Activated CD4-positive, alpha-beta T cell treated with anti-CD3 and anti-CD28 coated beads, Interleukin-2, amount 50 U/mL, for 24 hours (primary cell): Measurements from ENCODE around the gene MTMR3.
"Not testable (repeated sequence)": the region's sequence is repeated elsewhere in the genome, so short reads cannot be mapped to it uniquely, and the experiment has no call there.

Experiments used
- DNase-seq, 2 donors: peaks; one replicate each; pipeline ENCODE4 v3.0.0-alpha.2; 2020; ENCODE audit warnings: low read depth in 1 of 2, low spot score in 1 of 2

Gene MTMR3

DNA sequence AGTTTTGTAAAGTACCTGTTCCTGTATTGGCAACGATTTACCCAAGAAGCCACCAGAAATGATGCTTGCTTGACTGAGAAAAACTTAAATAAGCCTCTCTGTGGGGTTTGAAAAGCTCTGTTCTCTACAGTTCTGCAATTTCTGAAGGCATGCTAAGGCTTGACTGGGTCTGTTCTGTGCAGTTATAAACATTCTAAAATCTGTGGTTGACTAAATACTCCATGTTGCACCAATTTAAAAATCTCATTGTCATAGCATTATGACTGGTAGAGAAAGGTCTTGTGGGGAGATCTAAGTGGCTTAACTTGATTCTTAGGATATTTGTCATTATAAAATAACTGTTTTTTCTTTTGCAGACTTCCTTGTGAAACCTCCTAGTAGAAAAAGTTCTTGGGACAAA lies 73.7 kb downstream of the MTMR3 start:
- DNase-seq: no peak

DNA sequence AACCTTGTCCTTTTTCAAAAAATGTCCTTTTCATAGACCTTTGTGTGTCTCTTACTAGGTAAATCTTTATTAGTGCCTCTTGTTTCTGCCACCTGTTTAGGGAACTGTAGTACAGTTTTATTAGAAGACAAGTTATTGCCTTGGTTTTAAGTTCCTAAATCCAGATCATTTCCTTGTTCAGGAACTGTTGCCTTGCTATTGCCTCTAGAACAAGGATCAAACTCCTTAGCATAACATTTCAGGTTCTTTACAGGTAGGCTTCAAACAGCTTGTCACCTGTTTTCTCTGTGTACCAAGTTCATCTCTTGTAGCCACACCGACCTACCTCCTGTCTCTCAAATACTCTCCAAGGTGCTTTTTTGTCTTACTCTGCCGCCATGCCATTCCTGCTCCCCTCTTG lies 75.2 kb downstream of the MTMR3 start:
- DNase-seq: no peak

DNA sequence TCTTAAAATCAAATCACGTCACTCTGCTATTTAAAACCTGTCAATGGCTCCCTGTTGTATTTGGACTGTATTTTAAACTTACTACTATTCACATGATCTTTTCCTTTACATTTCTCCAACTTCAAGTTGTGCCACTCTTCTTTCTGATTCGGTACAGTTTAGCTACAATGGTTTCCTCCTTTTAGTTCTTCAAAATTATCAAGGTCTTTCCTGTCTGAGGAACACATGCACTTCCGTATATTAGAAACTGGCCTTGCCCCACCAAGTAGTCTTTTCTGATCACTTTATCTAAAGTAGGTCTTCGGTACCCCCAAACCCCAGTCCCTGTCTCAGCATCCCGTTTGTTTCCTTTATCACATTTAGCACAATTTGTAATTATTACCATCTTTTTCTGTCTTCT lies 81.8 kb downstream of the MTMR3 start:
- DNase-seq: no peak

DNA sequence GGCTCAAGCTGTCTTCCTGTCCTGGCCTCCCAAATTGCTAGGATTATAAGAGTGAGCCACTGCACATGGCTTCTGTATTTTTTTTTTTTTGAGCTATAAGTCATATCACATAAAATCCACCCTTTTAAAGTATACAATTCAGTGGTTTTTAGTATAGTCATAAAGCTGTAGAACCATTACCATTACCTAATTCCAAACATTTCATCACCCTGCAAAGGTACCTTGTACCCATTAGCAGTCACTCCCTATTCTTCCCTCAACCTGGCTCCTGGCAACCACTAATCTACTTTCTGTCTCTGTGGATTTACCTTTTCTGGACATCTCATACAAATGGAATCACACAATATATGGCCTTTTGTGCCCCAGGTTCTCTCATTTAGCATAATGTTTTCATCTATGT lies 84.5 kb downstream of the MTMR3 start:
- DNase-seq: no peak

DNA sequence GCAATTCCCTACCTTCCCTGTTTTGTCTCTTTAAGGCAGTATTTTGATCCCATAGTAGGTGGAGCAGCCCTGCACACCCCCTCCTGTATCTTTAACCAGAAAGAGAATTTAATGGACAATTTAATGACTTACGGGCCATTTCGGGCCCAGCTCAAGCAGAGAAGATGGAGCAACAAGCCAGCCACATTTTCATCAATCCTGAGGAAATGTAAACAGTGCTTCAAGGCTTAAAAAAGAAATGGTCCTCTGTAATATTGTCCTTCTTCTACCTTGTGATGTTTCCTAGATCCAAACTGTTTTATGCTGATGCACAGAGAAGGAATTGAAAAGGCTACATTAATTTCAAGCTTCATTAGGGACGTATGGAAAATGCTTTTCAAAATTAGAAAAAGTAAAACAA lies 88.6 kb downstream of the MTMR3 start:
- no peak for DNase-seq

DNA sequence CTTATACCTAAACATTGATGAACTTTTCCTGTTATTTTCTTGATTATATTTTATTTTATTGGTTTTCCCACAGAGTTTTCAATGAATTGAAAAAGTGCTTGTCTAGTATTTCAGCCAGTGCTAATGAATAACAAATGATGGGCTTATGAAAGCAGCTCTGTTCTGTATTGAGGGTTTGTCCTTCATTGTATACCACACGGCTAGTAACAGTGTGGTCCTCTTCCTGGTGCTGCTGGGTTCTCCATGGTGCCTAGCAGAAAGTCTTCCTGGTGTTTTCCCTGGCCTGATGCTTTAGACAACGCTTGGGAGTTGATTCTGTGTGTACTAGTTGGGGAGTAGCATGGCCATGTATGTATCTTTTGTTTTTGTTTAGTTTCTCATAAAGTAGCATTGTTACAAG lies 89.1 kb downstream of the MTMR3 start:
- no peak for DNase-seq

DNA sequence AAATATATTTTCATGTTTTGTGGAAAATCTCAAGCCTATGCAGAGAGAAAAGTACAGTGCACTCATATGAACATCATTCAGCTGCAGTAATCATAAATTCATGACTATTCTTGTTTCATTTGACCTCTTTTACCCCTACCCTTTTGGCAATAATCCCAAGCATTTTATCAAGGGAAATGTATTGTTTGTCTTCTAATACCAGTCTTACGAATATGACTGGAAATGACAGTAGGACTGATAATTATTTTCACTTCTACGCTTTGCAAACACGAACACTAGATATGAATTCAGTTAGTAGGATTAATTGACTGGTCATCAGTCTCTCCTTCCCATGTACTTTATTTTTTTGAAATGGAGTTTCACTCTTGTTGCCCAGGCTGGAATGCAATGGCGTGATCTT lies 90.3 kb downstream of the MTMR3 start:
- DNase-seq: no peak

DNA sequence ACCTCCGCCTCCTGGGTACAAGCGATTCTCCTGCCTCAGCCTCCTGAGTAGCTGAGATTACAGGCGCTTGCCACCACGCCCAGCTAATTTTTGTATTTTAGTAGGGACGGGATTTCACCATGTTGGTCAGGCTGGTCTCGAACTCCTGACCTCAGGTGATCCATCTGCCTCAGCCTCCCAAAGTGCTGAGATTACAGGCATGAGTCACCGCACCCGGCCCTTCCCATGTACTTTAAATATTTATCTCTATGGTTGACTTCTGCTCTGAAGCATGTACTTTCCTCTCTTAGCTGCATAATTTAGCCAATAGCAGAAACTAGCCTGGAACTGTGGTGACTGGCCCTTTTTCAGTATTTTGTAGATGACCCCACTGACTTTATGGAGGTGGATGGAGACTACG lies 90.7 kb downstream of the MTMR3 start:
- DNase-seq: not testable (repeated sequence)

DNA sequence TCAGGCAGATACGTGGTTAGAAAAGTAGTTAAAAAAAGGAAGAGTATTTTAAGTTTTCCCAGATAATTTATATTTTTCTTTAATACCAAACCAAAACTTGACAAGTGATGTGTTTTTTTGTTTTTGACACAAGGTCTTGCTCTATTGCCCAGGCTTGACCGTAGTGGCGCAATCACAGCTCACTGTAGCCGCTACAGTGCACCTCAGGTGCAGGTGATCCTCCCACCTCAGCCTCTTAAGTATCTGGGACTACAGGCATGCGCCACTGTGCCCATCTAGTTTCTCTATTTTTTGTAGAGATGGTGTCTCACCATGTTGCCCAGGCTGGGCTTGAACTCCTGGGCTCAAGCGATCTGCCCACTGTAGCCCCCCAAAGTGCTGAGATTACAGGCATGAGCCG lies 92.5 kb downstream of the MTMR3 start:
- no peak for DNase-seq

DNA sequence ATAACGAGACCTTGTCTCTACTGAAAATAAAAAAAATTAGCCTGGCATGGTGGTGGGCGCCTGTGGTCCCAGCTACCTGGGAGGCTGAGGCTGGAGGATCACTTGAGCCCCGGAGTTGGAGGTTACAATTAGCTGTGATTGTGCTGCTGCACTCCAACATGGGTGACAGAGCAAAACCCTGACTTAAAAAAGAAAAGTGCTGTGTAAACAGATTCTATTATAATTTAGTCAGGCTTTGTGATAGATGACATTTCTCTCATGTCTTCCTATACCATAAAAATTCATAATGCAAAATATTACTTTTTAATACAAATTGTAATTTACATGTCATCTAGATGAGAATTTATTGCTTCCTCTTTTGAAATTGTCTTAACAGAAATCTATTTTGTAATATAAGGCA lies 94.1 kb downstream of the MTMR3 start:
- no peak for DNase-seq

DNA sequence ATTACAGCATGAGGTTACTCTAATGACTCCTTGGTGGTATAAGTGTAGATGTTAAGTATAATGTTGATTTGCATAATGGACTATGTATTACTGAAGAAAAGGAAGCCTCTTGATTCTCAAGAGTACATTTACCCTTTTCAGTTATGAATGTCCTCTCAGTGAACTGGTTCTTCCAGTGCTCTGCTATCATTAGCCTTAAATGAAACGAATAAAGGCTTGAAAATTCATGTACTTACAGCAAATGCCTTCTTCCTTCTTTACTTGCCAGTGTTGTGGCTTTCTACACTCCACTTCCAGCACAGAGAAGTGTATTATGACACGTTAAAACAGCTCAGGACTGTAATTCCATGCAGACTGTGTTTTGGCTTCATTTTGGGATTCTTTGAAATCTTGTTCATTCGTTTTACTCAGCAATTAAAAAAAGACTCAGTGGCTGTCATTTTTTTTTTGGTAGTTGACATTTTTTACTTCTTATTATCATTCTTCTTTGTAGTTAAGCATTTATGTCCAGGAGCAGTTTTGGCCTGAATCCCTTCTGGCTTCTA lies 96.9 kb downstream of the MTMR3 start:
- DNase-seq: no peak

DNA sequence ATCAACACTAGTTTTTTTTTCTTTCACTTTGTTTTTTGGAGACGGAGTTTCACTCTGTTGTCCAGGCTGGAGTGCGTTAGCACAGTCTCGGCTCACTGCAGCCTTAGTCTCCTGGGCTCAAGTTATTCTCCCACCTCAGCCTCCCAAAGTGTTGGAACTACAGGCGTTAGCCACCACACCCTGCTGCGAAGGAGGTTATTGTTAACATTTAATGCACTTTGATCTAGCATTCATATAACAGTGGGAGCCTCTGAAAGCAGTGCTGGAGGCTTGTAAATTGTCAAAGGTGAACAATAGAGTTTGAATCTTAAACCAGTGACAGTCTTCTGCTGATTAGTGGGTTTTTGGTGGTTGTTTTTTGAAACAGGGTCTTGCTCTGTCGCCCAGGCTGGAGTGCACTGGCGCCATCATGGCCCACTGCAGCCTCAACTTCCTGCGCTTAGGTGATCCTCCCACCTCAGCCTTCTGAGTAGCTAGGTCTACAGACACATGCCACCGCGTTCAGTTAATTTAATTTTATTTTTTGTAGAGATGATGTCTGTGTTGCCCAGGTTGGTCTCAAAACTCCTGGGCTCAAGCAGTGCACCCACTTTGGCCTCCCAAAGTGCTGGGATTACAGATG lies 100.4 kb downstream of the MTMR3 start:
- no peak for DNase-seq

DNA sequence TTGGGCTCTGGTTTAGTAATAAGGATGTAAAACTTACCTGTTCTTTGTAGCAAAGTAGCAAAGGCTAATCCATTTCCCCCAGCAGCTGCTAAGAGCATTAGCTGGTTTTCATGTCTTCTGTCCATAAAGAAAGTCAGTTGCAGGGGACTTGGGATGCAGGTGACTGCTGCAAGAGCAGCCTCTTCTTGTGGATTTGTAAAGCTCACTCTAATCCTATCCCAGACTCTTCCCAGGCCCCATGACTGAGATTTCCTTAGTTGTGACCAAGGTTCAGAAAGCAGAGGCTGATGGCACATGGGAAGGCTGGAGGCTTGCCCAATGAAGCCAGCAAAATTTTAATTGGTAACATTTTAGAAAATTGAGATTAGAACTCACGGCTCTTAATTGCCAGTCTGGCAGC lies 102.9 kb downstream of the MTMR3 start:
- no peak for DNase-seq

DNA sequence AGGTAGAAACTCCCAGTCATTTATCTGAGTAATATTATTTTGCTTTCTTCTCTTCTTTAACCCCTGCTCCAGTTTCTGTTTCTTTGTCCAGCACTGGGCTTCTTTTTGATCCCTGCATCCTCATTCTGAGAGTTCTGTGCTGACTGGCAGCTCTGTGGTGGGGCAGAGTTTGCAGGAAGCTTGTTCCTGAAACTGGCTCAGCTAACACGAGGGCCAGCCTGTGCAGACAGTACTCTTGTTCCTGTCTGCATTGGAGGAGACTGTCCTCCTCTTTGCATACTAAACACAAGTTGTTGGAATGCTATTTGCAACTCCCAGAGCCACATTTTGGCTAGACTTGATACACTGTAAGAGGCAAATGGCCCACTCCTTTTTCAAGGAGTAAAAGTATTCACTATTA lies 104.2 kb downstream of the MTMR3 start:
- DNase-seq: no peak

DNA sequence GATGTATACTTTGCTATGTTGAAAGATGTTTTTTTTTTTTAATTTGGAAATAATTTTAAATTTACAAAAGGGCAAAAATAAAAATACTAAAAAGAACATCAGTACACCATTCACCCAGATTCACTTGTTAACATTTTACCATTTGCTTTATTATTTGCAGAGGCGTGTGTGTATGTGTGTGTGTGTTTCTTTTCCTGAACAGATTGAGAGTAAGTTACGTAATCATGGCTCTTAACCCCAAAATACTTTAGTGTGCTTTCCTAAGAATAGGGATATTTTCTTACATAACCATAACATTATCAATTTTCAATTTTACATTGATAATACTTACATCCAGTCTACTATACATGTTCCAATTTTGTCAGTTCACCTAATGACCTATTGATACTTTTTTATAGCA lies 105.7 kb downstream of the MTMR3 start:
- DNase-seq: no peak

DNA sequence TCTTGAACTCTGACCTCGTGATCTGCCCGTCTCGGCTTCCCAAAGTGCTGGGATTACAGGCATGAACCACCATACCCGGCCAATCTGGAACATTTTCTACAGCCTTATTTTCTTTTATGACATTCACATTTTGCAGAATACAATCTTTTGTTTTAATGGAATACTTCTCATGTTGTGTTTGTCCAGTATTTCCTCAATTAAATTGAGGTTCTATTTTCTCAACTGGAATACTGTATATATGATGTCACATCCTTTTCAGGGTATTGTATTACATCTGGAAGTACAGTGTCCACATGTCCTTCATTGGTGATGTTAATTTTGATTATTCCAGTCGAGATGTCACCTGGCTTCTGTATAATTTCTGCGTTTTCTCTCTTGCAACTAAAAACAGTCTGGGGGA lies 106.5 kb downstream of the MTMR3 start:
- no peak for DNase-seq

DNA sequence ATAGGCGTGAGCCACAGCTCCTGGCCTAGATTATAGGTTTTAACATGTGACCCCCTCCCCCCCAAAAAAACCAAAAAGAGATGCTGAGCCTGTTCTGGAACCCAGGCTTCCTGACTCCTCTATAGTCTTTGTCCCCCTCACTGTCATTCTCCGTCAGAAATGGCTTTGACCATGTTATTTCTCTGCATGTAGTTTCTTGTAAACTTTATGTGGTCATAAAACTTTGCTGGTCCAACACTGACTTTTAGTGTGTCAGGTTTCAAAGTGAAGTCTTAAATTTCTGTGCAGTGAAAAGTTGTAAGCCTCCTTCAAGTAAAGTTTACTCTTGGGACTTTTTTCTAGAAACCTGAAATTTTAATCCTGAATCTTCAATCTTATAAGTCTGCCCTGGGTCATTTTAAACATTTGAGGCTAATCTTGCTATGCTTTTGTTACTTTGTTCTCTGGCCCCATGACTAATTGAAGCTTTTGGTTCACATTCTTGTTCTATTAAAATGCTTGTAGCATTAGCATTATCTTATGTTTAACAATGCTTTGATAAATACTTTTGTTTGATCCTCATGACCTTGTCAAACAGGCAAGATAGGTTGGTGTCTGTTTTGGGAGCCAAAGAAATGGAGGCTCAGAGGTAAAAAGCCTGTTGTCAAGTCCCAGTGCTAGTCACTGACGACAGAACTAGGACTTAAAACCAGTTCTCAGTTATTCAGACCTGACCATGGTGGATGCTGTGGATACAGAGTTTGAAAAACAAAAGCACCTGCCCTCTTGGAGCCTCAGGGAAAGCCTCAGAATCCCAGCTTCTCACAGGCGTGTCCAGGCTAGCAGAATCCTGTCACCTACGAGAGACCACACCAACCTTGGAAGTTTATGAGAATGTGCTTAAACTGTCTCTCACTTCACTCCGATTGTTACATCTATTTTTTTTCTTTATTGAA lies 109.6 kb downstream of the MTMR3 start:
- no peak for DNase-seq

DNA sequence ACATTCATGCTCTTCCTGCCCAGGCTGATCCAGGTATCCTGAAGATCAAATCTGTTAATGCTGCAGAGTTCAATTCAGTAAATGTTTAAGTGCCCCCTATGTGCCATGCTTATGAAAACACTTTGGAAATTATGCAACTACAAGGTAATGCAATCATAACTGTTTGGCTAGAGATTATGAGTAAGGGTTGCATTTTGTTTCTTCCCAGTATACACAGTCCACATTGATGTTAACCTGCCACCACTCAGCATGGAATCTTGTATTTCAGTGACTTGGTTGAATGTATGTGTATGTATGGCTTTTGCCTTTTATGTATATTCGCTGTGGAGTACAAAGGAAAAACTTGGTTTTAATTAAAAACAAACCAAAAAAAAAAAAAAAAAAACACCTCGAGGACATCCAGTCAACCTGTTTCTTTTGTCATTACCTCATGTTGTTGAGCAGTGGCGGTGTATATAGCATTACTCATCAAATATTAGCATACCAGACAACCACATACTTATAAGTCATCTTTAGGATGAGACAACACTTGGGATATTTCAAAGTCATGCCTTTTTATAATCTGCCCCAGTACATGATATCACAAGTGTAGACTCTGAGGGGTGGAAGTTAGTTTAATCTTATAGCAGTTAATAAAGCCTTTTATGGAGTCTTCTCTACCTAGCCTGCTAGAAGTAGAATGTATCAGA lies 111.2 kb downstream of the MTMR3 start:
- no peak for DNase-seq

DNA sequence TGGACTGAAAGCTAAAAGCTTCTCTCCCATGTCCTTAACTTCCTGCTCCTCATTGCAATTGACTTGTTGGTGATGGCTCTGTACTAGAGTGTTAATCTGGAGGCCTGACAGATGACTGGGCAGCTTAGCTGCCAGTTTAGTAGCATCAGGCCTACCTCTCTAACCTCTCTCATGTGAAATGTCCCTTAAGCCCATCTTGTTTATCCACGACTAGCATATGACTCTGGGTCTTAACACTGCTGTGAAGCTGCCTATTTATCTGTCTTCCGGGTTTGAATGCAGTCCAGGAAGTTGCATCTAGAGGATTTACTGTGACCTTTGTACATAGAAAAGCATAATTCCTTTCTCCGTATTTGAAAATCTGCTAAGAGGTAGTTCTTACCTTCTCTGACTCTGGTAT lies 112.0 kb downstream of the MTMR3 start:
- DNase-seq: no peak

DNA sequence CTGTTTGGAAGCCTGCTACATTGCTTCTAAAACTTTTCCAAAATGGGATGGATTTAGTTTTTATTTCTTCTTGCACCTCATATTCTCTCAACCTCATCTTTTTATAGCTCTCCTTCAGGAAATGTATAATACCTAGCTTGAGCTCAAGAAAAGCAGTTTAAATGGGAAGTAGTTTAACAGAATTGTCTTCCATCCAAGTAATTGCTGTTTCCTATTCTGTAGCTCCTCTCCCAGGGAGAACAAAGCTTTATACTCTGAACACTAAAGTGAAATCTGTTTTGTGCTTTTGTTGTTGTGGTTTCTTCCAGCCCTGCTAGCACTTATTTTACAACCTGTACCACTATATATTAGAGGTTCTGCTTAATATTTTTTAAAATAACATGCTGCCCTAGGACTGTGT lies 114.1 kb downstream of the MTMR3 start:
- DNase-seq: no peak

DNA sequence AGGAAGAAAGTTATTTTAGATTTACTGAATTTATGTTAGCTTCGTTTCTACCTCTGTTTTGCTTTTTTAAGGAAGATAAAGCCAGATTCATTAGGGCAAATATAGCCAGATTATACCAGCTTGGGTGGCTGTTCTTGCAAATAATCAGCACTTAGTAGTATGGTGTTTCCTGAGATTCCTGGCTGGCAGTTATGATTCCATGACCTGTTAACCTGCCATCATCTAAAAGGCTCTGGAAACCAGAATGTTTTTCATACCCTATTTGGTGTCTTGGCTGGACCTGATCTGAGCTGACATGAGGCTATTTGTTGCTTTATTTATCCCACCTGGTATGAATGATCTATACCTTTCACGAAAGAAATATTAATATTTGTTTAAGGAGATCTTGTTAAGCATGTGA lies 114.5 kb downstream of the MTMR3 start:
- no peak for DNase-seq
